KG1 (cell line): ENCODE data around the gene MAST4.

Source experiments
- DNase-seq: peaks from one replicate; lab custom pipeline; 2025; lab: John Stamatoyannopoulos, UW

MAST4 gene

DNA sequence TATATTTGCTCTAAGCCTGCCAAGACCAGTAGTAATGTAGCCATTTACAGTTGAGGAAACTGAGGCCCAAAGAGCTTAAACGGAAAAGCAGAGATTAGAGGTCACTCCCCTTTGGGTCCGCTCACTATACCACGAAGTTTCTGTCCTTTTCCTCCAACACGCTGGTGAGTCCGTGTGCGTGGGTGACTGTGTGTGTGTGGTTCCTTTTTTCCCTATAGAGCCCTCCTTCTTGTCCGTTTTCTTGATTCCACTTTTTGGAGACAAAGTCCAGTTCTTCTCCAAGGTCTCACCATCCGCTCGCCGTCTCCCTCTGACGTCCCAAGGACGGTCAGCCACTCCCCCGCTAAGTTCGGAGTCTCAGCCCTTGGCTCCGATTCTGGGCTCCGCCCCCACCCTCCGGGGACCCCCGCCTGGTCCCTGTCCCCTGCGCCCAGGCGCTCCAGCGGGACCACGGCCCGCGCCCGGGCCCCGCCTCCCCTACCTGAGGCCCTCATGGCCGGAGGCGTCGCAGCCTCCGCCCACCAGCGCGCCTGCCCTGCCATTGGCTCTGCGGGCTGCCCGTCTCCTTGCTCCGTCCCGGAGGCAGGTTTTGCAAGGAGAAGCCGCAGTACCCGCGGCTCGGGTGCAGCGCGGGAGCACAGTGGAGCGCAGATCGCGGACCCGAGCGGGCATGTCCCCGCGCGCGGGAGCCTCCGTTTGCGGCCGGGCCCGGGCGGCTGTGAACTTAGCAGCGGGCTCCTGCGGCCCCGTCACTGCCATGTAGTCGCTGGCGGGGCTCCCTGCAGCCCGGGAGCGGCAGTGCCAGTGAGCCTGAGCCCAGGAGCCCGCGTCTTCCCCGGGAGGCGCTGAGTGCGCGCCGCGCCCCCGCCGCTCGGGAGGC is at the start of gene MAST4:
MAST4 (plus strand) TSS at position 638 of the 880 bp plus-strand sequence. CDS start 263 bp downstream, outside the sequence.
- DNase-seq = peak; percentile 43

DNA sequence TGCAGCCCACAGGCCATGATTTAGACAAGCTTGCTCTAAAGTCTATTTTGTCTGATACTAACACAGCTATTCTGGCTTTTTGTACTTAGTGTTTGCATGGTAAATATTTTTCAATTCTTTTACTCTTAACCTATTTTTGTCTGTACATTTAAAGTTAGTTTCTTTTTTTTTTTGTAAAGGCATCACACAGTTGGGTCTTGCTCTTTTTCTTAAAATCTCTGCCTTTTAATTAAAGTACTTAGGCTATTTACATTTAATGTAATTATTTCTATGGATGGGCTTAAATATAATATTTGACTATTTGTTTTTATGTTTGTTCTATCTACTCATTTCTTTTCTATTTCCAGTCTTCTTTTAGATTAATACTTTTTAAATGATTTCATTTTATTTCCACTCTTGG is 49.7 kb upstream of the MAST4 start:
- no peak for DNase-seq

DNA sequence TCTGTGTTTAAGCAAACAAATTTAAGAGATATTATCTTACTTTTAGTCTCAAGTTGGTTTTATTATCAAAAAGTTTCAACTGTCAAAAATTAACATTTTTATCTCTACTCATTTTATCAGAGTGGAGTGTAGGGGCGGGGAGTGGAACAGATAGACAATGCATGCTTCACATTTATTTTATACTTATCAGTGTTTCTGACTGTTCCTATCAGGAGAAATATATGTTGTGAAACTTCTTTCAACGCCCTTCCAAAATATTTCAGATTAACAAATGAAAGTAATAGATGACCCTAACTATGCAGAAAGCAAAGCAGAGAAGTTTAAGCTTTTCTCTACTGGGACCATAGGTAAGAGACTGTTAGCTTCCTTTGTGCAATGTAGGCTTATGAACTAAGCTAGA is 44.9 kb upstream of the MAST4 start:
- DNase-seq = no peak

GRCh38 chr5:66551945-66552344 is 44.2 kb upstream of the MAST4 start:
- no peak for DNase-seq

- DNase-seq = no peak
These were observed 42.8 kb upstream of the MAST4 start for GRCh38 chr5:66553368-66553912.

DNA sequence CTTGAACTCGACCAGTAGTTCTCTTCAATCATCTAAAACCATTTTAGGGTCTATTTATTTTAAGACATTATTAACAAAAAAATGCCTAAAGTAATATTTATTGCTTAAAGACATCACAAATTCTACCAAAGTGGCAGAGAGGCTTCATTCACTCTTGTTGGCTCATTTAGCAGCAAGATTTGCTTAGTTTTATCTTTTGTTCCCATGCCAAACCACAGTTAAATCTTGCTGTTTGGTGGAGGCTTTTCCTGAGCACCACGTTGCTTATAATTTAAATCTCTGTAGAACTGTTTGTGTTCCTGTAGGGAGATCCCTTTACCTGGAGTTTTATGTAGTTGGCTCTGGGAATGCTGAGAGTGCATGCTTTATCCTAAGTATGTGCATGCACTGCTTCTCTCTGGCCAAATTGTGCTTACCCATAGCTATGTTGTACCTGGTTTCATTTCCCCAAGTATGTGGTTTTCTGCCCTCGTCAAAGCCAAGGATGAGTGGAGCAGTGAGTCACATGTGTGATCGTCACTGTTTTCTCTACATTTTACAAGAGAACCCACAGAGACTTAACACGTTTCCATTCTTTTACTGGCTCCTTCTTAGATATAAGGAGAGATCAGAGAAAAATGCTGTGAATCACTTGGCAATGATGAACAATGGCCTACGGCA is 42.1 kb upstream of the MAST4 start:
- DNase-seq = no peak

DNA sequence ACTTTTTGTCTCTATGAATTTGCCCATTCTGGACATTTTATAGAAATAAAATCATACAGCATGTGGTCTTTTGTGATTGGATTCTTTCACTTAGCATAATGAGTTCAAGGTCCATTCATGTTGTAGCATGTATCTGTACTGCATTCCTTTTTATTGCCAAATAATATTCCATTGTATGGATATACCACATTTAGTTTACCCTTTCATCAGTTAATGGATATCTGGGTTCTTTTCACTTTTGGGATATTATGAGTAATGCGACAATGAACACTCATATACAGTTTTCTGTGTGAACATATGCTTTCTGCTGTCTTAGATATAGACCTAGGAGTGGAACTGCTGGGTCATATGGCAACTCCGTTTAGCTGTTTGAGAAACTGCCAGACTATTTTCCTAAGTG is 41.3 kb upstream of the MAST4 start:
- no peak for DNase-seq

DNA sequence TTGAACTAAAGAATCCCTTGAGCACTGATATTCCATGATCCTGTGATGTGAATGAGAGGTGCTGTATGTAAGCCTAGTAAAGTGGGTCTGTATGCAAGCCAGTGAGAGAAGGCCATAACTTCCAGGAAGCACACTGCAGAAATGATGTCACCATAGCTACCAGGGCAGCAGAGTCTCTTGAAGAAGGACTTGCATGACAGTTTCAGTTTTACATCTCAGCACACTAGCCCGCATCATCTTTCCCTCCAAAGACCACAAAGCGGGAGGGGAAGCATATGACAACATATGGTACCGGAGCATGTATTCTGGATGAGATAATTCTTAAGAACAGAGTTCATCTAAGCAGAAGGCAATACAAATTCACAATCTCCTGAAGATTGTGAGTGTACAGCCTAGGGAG is 37.6 kb upstream of the MAST4 start:
- DNase-seq = no peak

- DNase-seq = no peak
These were observed 35.8 kb upstream of the MAST4 start for GRCh38 chr5:66560371-66560770.

- no peak for DNase-seq
These were observed 34.8 kb upstream of the MAST4 start for GRCh38 chr5:66561256-66561990.

- DNase-seq = no peak
These were observed 30.3 kb upstream of the MAST4 start for GRCh38 chr5:66565878-66566277.

DNA sequence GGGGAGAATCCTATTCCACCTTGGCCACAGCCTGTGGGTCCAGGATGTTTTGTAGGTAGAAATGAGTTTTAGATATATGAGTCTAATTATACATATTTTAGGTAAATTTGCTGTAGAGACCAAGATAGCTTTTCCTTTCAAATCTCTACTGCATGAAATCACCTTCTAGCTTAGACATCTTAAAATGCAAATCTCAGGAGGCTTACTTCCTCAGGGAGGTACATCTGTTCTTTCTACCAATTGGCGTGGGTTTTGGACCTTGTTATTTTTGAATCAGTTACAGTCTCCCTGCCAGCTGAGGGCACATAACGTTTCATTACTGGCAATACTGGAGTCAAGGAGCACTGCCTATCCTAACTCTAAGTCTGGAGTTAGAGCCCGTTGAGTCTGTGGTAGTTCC is 28.7 kb upstream of the MAST4 start:
- no peak for DNase-seq

GRCh38 chr5:66570201-66570600 is 26.0 kb upstream of the MAST4 start:
- DNase-seq = no peak

DNA sequence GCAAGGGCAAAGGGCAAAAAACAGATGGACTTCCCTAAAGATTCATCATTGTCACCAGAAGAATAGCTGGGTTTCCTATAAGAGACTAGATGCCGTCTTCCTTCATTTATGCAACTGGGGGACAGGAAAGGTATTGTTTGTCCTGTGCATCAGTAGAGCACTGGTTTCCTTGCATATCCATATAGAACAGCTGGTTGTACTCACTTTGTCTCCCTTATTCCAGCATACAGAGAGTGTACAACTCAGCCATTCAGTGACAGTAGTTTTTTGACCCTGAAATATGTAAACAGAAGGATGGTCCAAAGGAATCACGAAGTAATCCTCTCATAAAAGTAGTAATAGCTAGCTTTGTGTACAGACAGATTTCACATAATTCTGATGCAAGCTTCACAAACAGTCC is 22.5 kb upstream of the MAST4 start:
- DNase-seq = no peak

DNA sequence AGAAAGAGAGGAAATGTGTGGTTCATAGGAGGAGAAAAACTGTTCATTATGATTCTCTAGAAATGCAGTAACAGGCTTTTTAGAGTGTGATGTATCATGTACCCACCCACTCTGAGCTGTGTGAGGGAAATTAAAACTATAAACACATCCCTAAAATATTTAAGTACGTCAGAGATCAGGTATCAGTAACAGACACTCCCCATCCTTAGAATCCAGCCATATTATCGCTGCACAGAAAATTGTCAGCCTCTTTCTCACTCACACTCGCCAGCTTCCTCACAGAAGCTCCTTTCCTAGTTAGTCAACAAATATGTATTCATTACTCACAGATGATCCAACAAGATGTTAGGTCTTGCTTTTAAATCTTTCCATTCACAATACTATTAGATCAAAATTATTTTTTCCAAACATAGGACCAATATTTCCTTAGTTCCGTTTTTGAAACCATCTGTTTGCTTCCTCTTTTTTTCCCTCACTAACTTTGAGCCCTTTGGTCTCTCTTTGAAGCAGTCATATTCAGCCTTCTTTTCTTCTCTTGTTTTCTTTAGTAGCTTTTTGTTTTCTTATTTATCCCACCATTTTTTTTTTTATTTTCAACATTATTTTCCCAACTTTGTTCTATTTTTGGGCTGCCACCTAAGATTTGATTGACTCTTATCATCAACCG is 13.6 kb upstream of the MAST4 start:
- no peak for DNase-seq

- DNase-seq = no peak
These were observed 10.9 kb upstream of the MAST4 start for GRCh38 chr5:66585291-66585690.

- no peak for DNase-seq
These were observed 8.4 kb upstream of the MAST4 start for GRCh38 chr5:66587771-66588170.

GRCh38 chr5:66596636-66597182 is 516 bp downstream of the MAST4 start:
- no peak for DNase-seq

- no peak for DNase-seq
These were observed 1.1 kb downstream of the MAST4 start for GRCh38 chr5:66597183-66597757.

- DNase-seq = no peak
These were observed 6.4 kb downstream of the MAST4 start for GRCh38 chr5:66602621-66603020.

- no peak for DNase-seq
These were observed 7.0 kb downstream of the MAST4 start for GRCh38 chr5:66603164-66603563.
